Adipocyte (in vitro differentiated cells): ENCODE data around the gene MCTP2.

Experiments used
- DNase-seq: peaks from one replicate; pipeline ENCODE4 v3.0.0-alpha.2; 2015; ENCODE audit warnings: low read depth
- H3K27me3 ChIP-seq: replicated peaks from 2 replicates; pipeline ENCODE4 v1.7.0; 2013; ENCODE audit warnings: mild to moderate bottlenecking, low read length, moderate library complexity; ENCODE audit not compliant: control insufficient read depth, insufficient read depth
- H3K36me3 ChIP-seq: 2 replicates; pipeline ENCODE4 v1.7.0; 2013; ENCODE audit warnings: low read length, mild to moderate bottlenecking, moderate library complexity; ENCODE audit not compliant: control insufficient read depth, insufficient read depth, severe bottlenecking
- H3K4me1 ChIP-seq: 2 replicates; pipeline ENCODE4 v1.7.0; 2013; ENCODE audit warnings: mild to moderate bottlenecking, low read length, moderate library complexity; ENCODE audit not compliant: control insufficient read depth, insufficient read depth
- H3K4me3 ChIP-seq: 2 replicates; pipeline ENCODE4 v1.7.0; 2013; ENCODE audit warnings: mild to moderate bottlenecking, low read length, moderate library complexity
- H3K9ac ChIP-seq: 2 replicates; pipeline ENCODE4 v1.7.0; 2013; ENCODE audit warnings: mild to moderate bottlenecking, low read length, moderate library complexity
- H3K9me3 ChIP-seq: 2 replicates; pipeline ENCODE4 v1.7.0; 2013; ENCODE audit warnings: mild to moderate bottlenecking, low read length, moderate library complexity; ENCODE audit not compliant: control insufficient read depth

MCTP2 gene

DNA sequence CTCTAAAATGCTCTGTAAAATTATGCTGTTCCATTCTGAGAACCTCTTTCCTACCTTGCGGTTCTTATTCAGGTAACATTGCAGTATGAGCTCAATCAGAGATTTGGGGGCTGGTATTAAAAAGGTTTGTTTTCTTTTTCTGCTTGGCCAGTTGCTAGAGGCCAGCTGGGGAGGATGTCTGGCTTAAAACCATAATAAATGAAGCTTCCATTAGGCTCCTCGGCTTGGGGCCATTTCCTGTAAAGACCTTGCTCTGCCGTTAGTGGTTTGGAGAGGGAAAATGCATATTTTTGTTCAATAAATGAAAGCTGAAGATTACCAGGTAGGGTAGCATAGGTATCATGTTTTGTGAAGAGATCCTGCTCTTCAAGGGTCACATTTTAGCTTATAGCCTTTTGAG lies 55.2 kb downstream of the MCTP2 start:
- H3K4me3 ChIP-seq, result no peak overlapping the region

DNA sequence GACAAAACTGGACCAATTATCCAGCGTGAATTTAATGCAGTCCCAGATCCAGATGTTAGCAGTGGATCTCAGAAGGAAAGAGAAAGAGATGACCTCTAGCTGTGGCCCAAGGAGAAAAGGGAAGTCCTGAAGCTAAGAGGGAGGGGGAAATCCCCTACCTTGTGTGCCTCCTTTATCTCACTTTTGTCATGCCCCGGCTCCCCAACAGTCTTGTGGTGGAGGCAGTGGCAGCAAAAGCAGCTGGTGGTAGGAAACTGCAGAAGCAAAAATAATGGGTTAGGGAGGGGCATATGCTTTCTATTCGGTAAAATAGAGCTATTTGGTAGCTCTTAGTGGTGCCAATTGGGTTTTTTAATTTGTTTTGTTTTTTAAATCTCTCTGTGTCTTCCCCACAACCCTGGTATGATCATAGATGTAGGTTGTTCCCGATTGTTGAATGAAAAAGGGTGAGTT lies 56.5 kb downstream of the MCTP2 start:
- peaks cover 9% of the 10 kb centered on the region for H3K9me3 ChIP-seq
- H3K27me3 ChIP-seq, result no peaks in the 10 kb centered on the region
- H3K4me3 ChIP-seq, result no peak overlapping the region
- peaks cover 14% of the 10 kb centered on the region for H3K4me1 ChIP-seq
- no peak overlapping the region for H3K9ac ChIP-seq
- H3K36me3 ChIP-seq, result no peaks in the 10 kb centered on the region
- no peak for DNase-seq

More for the DNA sequence above, 55.2 kb downstream of the MCTP2 start:
- H3K9me3 ChIP-seq, result peaks cover 9% of the 10 kb centered on the region
- no peak for DNase-seq
- H3K27me3 ChIP-seq, result no peaks in the 10 kb centered on the region
- no peak overlapping the region for H3K9ac ChIP-seq
- no peaks in the 10 kb centered on the region for H3K36me3 ChIP-seq
- peaks cover 24% of the 10 kb centered on the region for H3K4me1 ChIP-seq

DNA sequence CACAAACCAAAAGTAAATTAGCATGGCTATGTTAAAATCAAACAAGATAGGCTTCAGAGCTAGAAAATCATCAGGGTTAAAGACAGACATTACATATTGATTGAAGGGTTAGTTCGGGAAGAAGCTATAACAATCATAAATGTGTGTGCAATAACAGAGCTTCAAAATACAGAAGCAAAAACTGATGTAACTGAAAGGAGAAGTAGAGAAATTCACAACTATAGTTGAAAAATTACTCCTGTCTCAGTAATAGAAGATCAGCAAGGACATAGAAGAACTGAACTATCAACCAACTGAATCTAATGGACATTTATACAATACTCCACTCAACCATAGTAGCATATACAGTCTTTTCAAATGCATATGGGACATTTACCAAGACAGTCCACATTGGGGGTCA lies 59.4 kb downstream of the MCTP2 start:
- no peak for DNase-seq
- no peak overlapping the region for H3K4me3 ChIP-seq
- no peaks in the 10 kb centered on the region for H3K27me3 ChIP-seq
- peaks cover 33% of the 10 kb centered on the region for H3K4me1 ChIP-seq
- no peak overlapping the region for H3K9ac ChIP-seq
- no peaks in the 10 kb centered on the region for H3K36me3 ChIP-seq
- H3K9me3 ChIP-seq, result peaks cover 9% of the 10 kb centered on the region

DNA sequence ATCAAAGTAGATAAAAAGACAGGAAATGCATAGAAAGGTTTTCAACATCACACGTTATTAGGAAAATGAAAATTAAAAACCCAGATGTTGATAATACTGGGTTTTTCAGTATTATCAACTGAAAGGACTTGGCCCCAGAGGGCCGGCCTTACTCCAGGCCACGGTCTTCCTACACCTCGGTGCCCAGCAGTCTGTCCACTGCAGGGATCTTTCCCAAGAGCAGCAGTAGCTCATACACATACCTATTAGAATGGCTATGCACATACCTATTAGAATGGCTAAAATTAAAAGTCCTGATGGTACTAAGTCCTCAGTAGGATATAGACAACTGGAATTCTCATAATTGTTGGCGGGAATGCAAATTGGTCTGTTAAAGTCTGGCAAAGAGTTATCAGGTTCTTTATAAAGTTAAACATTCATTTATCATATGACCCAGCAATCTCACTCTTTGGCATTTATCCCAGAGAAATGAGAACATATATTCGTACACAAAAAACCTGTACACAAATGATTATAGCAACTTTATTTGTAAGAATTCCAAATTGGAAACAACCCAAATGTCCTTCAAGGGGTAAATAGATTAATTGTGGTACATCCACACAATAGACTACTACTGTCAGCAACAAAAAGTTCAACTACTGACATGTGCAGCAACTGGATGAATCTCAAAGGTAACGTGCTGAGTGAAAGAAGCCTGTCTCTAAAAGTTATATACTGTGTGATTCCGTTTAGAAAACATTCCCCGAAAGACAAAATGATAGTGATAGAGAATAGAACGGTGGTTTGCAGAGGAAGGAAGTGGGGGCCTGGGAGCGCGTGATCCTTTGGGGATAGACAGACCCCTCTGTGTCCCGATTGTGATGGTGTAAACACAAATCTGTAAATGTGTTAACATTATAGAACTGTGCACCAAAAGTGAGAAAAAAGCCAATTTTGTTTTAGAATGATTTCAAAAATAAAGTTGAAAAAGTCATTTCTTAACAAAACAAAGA lies 62.3 kb downstream of the MCTP2 start:
- H3K27me3 ChIP-seq, result no peaks in the 10 kb centered on the region
- no peak for DNase-seq
- H3K4me3 ChIP-seq, result no peak overlapping the region
- no peaks in the 10 kb centered on the region for H3K36me3 ChIP-seq
- peaks cover 23% of the 10 kb centered on the region for H3K4me1 ChIP-seq
- H3K9me3 ChIP-seq, result peaks cover 9% of the 10 kb centered on the region
- no peak overlapping the region for H3K9ac ChIP-seq

DNA sequence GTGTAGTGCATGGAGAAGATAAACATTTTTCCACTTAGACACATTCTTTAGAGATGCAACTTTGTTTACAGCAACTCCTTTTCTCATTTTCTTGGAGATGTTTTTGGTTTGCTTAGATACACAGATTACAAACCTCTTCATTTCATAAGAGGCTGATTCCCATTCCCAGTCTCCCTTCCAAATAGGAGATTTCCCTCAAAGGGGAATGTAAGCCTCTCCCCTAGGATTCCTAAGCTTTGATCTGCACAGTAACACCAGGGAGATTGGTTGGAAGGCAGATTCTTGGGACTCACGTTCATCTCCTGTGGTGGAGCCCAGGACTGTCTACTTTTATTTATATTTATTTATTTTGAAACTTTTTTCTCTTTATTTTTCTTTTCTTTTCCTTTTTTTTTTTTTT lies 63.2 kb downstream of the MCTP2 start:
- DNase-seq, result peak; percentile 22
- peaks cover 9% of the 10 kb centered on the region for H3K9me3 ChIP-seq
- H3K4me3 ChIP-seq, result no peak overlapping the region
- no peak overlapping the region for H3K9ac ChIP-seq
- H3K36me3 ChIP-seq, result no peaks in the 10 kb centered on the region
- H3K27me3 ChIP-seq, result no peaks in the 10 kb centered on the region
- H3K4me1 ChIP-seq, result peaks cover 23% of the 10 kb centered on the region

DNA sequence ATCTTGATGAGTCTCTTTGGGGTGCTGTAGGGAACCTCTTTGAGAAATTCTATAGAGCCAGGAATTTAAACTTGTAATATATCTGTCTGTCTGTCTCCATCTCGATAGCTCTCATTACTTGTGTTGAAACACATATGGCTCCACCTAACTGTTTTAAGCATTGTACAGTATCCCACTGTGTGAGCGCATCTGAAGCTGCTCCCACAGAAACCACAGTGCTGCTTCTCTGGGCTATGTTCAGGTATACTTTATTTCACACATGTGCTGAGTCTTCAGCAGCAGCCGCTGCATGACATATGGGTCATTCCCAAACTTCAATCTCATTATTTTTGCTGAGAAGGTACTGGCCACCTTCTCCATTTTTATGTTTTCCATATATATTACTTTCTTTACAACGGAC lies 63.9 kb downstream of the MCTP2 start:
- Histone ChIP-seq H3K27me3 (no peaks in the 10 kb centered on the region), H3K36me3 (no peaks in the 10 kb centered on the region), H3K4me3 (no peak overlapping the region), H3K9ac (no peak overlapping the region), H3K9me3 (peaks cover 6% of the 10 kb centered on the region), H3K4me1 (peaks cover 23% of the 10 kb centered on the region)
- DNase-seq, result no peak

DNA sequence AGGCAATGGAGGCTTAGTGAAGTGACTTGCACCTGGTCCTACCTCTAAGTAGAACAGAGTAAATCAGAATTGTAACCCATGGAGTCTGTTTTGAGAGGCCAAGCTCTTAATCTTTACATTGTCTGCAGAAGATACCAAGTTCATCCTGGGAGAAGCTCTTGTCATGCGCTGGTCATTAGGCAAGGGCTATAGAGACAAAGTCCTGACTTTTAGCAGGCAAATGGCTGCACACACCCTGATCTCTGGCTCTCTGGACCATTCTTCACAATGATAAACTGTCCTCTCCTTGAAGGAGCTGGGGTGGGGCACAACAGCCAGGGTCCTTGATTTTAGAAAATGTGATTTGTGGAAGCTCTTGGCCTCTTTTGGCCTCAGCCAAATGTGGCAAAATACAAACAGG lies 65.4 kb downstream of the MCTP2 start:
- DNase-seq, result no peak
- Histone ChIP-seq H3K4me1 (peaks cover 23% of the 10 kb centered on the region), H3K4me3 (no peak overlapping the region), H3K27me3 (no peaks in the 10 kb centered on the region), H3K36me3 (no peaks in the 10 kb centered on the region), H3K9ac (no peak overlapping the region), H3K9me3 (no peaks in the 10 kb centered on the region)

DNA sequence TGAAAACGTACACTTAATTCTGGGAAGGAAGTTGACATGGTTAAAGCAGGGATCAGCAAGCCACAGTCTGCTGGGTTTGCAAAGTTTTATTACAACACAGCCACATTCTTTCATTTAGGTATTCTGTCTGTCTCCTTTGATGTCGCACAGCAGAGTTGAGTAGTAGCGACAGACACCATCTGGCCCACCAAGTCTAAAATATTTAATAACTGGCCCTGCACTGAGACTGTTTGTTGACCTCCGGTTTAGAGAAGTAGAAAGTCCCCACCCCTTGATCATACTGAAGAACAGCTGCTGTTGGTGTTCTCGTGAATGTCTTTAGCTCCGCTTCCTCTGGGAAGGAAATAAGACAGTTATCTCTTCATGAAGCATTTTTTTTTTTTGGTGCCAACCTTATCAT lies 66.2 kb downstream of the MCTP2 start:
- no peak overlapping the region for H3K9ac ChIP-seq
- peaks cover 23% of the 10 kb centered on the region for H3K4me1 ChIP-seq
- no peak for DNase-seq
- H3K27me3 ChIP-seq, result no peaks in the 10 kb centered on the region
- H3K4me3 ChIP-seq, result no peak overlapping the region
- H3K9me3 ChIP-seq, result no peaks in the 10 kb centered on the region
- no peaks in the 10 kb centered on the region for H3K36me3 ChIP-seq

DNA sequence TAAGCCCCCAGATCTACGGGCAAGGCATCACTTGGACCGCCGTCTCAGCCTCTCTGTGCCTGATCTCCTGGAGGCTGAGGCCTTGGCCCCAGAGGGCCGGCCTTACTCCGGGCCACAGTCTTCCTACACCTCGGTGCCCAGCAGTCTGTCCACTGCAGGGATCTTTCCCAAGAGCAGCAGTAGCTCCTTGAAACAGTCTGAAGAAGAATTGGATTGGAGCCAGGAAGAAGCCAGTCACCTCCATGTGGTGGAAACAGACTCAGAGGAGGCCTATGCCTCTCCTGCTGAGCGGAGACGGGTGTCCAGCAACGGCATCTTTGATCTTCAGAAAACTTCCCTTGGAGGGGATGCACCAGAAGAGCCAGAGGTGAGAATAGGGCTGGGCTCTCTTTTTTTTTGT lies 67.0 kb downstream of the MCTP2 start:
- no peak overlapping the region for H3K9ac ChIP-seq
- H3K9me3 ChIP-seq, result no peaks in the 10 kb centered on the region
- peaks cover 19% of the 10 kb centered on the region for H3K4me1 ChIP-seq
- H3K4me3 ChIP-seq, result no peak overlapping the region
- H3K27me3 ChIP-seq, result no peaks in the 10 kb centered on the region
- no peak for DNase-seq
- H3K36me3 ChIP-seq, result no peaks in the 10 kb centered on the region

DNA sequence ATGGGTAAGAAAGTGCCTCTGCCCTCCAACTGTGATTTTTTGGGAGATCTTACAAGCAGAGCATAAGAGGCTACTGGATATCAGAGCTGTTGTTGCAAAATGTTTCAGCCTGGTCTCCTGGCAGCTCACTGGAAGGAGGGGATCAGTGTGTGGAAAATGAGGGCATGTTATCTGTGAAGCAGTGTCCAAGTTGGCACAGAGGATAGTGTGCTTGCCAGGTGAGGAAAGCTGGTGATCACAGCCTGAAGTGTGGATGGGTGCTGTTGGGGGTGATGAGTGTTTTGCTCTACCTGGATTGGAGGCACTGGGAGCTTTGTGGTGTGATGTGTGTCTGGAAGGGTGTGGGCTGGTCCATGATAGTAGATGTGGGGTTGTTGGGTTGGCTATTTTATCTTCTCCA lies 69.3 kb downstream of the MCTP2 start:
- Histone ChIP-seq H3K9ac (no peak overlapping the region), H3K4me3 (no peak overlapping the region), H3K36me3 (peaks cover 6% of the 10 kb centered on the region), H3K27me3 (no peaks in the 10 kb centered on the region), H3K9me3 (no peaks in the 10 kb centered on the region), H3K4me1 (no peaks in the 10 kb centered on the region)
- DNase-seq, result no peak

DNA sequence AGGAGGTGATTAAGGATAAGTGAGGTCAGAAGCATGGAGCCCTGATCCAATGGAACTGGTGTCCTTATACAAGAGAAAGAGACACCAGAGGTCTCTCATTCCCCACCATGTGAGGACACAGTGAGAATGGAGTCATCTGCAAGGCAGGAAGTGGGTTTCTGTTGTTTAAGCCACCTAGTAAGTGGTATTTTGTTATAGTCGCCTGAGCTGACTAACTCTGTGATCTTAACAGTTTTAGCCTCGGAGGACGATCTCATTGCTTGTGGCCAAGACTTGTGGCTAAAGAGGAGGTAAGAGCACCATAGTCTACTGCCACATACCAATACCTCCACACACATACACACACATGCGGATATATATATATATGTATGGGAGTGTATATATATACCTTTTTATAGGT lies 73.8 kb downstream of the MCTP2 start:
- Histone ChIP-seq H3K36me3 (peaks cover 12% of the 10 kb centered on the region), H3K9me3 (no peaks in the 10 kb centered on the region), H3K4me1 (no peaks in the 10 kb centered on the region), H3K27me3 (no peaks in the 10 kb centered on the region), H3K4me3 (no peak overlapping the region), H3K9ac (no peak overlapping the region)
- DNase-seq, result no peak
